ENCODE results near the gene CEP72.

GRCh38 chr5:584846-585245 lies 27.3 kb upstream of the CEP72 start:
- TF ChIP-seq CTCF (IDR thresholded peaks at IDR 0.05; ENCODE audit: poor library complexity) (no peak), EZH2phosphoT487 (IDR thresholded peaks at IDR 0.05; ENCODE audit: low read depth, severe bottlenecking, unreplicated experiment) (no peak)

Measured in hepatocyte (in vitro differentiated cells).